ENCODE data around the gene MAB21L2. TPM values are rescaled to one million over a fixed set of nuclear protein-coding genes. Genes with fewer than 3 reads are reported as not detected.
"Not testable (repeated sequence)": the region's sequence is repeated elsewhere in the genome, so short reads cannot be mapped to it uniquely, and the experiment has no call there.

MAB21L2 gene
- total RNA-seq, 2 donors from 2014 or later: 1.6 to 7.3 TPM

DNA sequence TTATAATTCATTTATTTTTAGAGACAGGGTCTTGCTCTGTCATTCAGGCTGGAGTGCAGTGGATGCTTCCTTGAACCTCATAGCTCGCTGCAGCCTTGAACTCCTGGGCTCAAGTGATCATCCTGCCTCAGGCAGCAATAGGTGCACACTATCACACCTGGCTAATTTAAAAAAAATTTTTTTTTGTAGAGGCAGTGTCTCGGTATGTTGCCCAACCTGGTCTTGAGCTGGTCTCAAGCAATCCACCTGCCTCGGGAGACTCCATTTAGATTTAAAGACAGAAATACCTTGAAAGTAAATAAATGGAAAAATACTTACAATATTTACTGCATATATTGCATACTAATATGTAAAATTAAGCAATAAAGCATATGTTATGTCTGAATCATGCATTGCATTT is 40.3 kb upstream of the MAB21L2 start:
- no peak overlapping the region for H3K27ac ChIP-seq
- H3K4me1 ChIP-seq: no peaks in the 10 kb centered on the region
- H3K36me3 ChIP-seq: no peaks in the 10 kb centered on the region
- no peaks in the 10 kb centered on the region for H3K9me3 ChIP-seq
- H3K27me3 ChIP-seq: no peaks in the 10 kb centered on the region
- no peak for DNase-seq (ENCODE audit: low spot score)
- TF ChIP-seq, protein P1, sequence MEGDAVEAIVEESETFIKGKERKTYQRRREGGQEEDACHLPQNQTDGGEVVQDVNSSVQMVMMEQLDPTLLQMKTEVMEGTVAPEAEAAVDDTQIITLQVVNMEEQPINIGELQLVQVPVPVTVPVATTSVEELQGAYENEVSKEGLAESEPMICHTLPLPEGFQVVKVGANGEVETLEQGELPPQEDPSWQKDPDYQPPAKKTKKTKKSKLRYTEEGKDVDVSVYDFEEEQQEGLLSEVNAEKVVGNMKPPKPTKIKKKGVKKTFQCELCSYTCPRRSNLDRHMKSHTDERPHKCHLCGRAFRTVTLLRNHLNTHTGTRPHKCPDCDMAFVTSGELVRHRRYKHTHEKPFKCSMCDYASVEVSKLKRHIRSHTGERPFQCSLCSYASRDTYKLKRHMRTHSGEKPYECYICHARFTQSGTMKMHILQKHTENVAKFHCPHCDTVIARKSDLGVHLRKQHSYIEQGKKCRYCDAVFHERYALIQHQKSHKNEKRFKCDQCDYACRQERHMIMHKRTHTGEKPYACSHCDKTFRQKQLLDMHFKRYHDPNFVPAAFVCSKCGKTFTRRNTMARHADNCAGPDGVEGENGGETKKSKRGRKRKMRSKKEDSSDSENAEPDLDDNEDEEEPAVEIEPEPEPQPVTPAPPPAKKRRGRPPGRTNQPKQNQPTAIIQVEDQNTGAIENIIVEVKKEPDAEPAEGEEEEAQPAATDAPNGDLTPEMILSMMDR (IDR thresholded peaks at IDR 0.05): no peak
- H3K4me3 ChIP-seq: no peak overlapping the region

DNA sequence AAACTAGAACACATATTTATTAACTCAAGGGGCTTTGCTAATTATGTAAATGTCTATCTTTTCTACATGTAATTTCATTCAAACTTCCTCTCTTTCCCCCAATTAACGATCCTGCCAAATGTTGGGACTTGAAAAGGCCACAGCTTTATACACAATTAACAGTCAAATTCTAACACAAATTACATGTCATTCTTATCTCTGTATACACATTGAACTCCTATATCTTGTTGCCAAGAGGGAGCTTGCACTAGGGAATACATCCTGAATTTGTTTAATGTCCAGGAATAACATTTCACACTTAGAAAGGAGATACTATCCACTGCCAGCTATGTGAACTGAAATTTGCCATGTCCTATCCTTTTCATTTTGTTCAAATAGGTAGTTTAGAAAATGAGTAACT is 38.9 kb upstream of the MAB21L2 start:
- no peak for DNase-seq (ENCODE audit: low spot score)
- no peaks in the 10 kb centered on the region for H3K9me3 ChIP-seq
- TF ChIP-seq, protein P1 (IDR thresholded peaks at IDR 0.05): no peak
- H3K36me3 ChIP-seq: no peaks in the 10 kb centered on the region
- H3K27me3 ChIP-seq: no peaks in the 10 kb centered on the region
- H3K27ac ChIP-seq: no peak overlapping the region
- no peaks in the 10 kb centered on the region for H3K4me1 ChIP-seq
- no peak overlapping the region for H3K4me3 ChIP-seq

DNA sequence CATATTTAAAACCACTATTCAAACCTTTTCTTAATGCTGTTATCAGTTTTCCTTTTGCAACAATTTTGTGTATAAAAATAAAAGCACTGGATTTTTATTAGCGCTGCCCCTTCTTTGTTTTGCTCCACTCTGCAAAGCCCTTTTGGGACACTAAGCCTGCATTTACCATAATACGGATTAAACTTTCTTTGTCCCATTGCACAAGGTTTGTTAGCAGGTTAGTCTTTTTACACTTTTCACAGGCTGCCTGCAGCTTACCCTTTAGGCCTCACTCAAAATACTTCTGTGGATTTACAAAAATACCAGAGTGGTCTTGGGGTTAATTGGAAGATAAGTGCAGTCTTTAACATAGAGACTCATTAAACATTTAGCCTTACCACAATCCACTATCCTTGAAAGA is 35.7 kb upstream of the MAB21L2 start:
- no peak for DNase-seq (ENCODE audit: low spot score)
- TF ChIP-seq, protein P1 (IDR thresholded peaks at IDR 0.05): no peak

DNA sequence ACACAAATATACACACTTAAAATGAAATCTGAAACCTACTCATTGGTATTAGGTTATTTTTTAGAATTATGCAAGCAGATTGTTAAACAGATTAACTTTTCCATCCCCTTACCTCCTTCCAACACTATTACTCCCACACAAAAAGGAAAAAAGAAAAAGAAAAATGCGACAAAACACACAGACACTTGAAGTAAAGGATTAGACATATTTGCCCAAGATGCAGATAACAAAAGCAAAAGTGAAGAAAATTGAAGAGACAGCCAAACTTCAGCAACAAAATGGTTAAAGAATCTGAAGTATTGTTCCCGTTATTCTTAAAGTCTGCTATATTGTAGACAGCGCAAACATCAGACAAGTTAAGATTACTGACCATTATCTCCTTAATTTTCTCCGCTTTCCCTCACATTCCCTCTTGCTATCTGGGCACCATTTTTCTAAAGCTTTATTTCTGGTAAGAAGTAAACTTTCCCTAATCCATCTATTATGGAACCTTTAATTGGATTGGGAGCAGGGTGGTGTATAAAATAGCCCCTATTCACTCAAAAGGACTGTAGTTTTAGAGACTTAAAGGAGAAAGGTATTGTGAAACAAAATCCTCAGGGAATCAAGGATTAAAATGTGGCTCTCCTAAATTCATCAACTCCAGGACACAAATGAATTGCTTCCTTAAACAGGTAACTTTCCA is 34.7 kb upstream of the MAB21L2 start:
- Histone ChIP-seq H3K4me1 (no peaks in the 10 kb centered on the region), H3K9me3 (no peaks in the 10 kb centered on the region), H3K27me3 (no peaks in the 10 kb centered on the region), H3K27ac (no peak overlapping the region), H3K4me3 (no peak overlapping the region), H3K36me3 (no peaks in the 10 kb centered on the region)
- no peak for DNase-seq (ENCODE audit: low spot score)
- TF ChIP-seq, protein P1 (IDR thresholded peaks at IDR 0.05): no peak

More for the DNA sequence above, 35.7 kb upstream of the MAB21L2 start:
- H3K4me3 ChIP-seq: no peak overlapping the region
- no peak overlapping the region for H3K27ac ChIP-seq
- H3K27me3 ChIP-seq: no peaks in the 10 kb centered on the region
- no peaks in the 10 kb centered on the region for H3K9me3 ChIP-seq
- H3K4me1 ChIP-seq: no peaks in the 10 kb centered on the region
- H3K36me3 ChIP-seq: no peaks in the 10 kb centered on the region

DNA sequence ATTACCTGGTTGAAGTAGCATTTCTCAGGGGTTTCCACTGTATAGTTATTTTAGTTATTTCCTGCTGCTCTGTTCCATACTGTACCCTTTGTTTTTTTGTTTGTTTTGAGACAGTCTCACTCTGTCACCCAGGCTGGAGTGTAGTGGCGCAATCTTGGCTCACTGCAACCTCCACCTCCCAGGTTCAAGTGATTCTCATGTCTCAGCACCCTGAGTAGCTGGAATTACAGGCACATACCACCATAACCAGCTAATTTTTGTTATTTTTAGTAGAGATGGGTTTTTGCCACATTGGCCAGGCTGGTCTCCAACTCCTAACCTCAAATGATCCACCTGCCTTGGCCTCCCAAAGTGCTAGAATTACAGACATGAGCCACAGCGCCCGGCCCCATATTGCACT is 24.1 kb upstream of the MAB21L2 start:
- not testable (repeated sequence) for H3K36me3 ChIP-seq, H3K27ac ChIP-seq, H3K4me1 ChIP-seq

DNA sequence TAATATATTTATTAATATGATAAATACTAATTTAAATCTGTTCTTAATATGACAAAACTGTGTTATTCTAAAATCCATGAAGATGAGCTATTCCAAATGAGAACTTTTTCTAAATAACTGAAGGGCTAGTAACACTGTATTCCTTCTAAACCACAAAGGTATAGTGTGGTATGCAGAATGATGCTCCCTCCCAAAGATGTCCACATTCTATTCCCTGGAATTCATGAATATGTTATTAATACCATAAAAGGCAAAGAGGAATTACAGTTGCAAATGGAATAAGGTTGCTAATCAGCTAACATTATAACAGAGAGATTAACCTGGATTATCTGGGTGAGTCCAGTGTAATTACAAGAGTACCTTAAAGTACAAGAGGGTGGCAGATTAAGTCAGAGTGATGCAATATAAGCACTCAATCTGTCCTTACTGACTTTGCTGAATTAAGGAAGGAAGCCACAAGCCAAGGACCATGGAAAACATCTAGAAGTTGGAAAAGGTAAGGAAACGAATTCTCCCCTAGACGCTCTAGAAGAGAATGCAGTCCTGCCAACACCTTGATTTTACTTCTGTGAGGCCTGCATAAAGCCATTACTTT is 20.7 kb upstream of the MAB21L2 start:
- TF ChIP-seq, protein P1 (IDR thresholded peaks at IDR 0.05): no peak
- no peaks in the 10 kb centered on the region for H3K4me1 ChIP-seq
- no peak overlapping the region for H3K4me3 ChIP-seq
- H3K9me3 ChIP-seq: no peaks in the 10 kb centered on the region
- H3K36me3 ChIP-seq: no peaks in the 10 kb centered on the region
- H3K27me3 ChIP-seq: no peaks in the 10 kb centered on the region
- no peak overlapping the region for H3K27ac ChIP-seq
- DNase-seq (ENCODE audit: low spot score): no peak

More for the DNA sequence above, 24.1 kb upstream of the MAB21L2 start:
- not testable (repeated sequence) for H3K4me3 ChIP-seq; H3K9me3 ChIP-seq; H3K27me3 ChIP-seq; DNase-seq (ENCODE audit: low spot score)

Measured in right atrium auricular region (tissue), 2 donors.